Femur (tissue), 1 donor: ENCODE results near the gene ATAD2B.
"Not testable (repeated sequence)": the region's sequence is repeated elsewhere in the genome, so short reads cannot be mapped to it uniquely, and the experiment has no call there.

Experiments used
- DNase-seq: peaks from one replicate; pipeline ENCODE4 v3.0.0-alpha.2; 2017

ATAD2B gene

GRCh38 chr2:23926750-23927571 lies at the start of gene ATAD2B:
TSS of gene ATAD2B (minus strand) at chr2:23927123. CDS start at chr2:23926770, 353 bp downstream.
- DNase-seq: peak; percentile 97

- no peak for DNase-seq
Observed at GRCh38 chr2:23967846-23968245, 40.9 kb upstream of the ATAD2B start.

DNA sequence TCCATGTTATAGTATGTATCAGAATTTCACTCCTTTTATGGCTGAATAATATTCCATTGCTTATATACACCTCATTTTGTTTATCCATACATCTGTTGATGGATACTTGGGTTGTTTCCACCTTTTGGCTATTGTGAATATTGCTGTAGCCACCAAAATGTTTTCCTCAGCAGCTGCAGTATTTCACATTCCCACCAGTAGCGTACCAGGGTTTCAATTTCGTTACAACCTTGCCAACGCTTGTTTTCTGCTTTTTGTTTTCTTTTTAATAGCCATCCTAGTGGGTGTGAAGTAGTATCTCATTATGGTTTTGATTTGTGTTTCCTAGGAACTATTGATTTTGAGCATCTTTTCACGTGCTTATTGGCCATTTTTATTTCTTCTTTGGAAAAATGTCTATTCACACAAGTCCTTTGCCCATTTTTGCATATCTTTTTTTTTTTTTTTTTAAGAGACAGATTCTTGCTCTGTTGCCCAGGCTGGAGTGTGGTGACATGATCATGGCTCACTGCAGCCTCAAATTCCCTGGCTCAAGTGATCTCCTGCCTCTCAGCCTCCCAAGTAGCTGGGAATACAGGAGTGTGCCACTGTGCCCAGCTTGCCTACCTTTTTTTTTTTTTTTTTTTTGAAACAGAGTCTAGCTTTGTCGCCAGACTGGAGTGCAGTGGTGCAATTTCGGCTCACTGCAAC lies 27.5 kb upstream of the ATAD2B start:
- no peak for DNase-seq

DNA sequence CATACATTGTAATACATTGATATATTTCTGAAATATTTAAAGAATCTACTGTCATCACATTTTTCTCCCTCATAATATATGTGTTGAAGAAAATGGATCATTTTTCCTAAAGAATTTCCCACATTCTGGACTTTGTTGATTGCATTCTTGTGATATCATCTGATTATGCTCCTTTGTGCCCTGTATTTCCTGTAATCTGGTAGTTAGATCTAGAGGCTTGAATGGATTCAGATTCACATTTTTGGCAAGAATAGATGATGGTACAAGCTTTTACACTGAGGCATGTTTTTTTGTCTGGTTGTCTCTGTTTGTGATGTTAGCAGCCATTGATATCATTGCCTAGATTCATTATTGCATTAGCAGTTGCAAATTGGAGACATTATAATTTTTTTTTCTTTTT lies 26.7 kb upstream of the ATAD2B start:
- no peak for DNase-seq

DNA sequence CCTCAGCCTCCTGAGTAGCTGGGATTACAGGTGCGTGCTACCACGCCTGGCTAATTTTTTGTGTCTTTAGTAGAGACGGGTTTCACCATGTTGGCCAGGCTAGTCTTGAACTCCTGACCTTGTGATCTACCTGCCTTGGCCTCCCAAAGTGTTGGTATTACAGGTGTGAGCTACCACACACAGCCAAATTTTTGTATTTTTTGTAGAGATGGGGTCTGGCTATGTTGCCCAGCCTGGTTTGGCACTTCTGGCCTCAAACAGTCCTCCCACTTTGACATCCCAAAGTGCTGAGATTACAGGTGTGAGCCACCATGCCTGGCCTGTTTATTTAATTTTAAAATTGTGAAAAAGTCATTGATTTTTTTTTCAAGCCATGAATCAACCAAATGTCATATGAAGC lies 25.6 kb upstream of the ATAD2B start:
- not testable (repeated sequence) for DNase-seq

GRCh38 chr2:23947350-23947749 lies 20.4 kb upstream of the ATAD2B start:
- no peak for DNase-seq

GRCh38 chr2:23944976-23945375 lies 18.1 kb upstream of the ATAD2B start:
- no peak for DNase-seq

DNA sequence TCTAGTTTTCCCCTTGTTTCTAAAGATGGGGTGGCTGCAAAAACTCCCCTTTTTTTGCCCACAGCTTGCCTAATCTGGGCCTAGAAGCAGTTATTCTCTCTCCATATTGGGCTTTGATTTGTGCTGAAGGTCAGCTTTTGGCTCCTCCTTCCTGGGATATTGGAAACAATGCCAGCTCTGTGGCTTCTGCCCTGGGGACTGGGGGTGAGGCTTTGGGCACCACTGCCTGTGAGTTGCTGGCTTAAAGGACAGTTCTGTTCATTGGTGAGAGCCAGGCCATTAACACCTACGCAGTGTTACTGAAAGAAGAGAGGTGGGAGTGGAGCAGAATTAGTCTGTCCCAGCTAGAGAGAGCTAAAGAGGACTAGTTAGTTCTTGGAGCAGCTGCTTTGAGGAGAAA lies 17.6 kb upstream of the ATAD2B start:
- DNase-seq: peak; percentile 44

GRCh38 chr2:23943666-23944065 lies 16.7 kb upstream of the ATAD2B start:
- no peak for DNase-seq

- DNase-seq: no peak
Observed at GRCh38 chr2:23941644-23942043, 14.7 kb upstream of the ATAD2B start.

DNA sequence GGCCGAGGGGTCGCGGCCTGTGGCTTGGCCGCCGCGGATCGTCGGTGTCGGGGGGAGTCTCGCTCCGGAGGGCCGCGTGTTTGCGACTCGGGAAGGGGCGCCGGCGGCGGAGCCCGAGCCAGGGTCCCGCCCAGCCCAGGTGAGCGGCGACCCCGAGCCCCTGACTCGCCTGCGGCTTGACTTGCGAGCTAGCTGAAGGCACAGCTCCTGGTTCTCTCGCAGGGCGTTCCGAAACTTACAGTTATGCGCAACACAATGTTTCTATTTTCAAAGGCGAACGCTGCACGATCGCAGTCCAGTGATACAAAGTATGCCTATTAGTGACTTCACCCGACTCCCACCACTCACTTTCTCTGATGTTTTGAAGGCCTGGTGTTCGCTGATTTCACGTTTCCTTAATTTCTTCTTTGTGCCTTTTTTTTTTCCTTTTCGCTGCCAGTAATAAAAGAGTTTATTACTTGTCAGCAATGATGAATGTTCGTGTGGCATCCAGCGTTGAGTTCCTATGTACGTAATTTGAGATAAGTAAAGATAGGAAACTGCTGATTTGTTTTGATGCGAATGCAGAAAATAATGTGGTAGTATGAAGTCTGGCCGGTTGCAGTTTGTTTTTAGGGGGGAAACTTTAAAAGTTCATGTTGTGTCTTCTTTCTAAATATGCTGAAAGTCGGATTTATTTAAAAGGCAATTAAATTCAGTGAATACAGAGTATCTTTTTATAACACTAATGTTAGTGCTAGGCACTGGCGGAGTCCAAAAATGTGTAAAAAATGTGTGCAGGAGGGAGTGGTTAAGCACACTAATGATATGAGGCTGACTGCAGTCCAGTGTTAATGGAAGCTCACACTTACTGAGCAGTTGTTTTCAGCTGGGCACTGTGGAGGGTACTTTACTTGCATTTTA lies 14.0 kb upstream of the ATAD2B start:
- DNase-seq: no peak

- peak; percentile 88 for DNase-seq
Observed at GRCh38 chr2:23939987-23940717, 13.2 kb upstream of the ATAD2B start, which contains the start of gene UBXN2A. TSS of gene UBXN2A (plus strand) at chr2:23940463. CDS start at chr2:23958315, 17,852 bp downstream.

DNA sequence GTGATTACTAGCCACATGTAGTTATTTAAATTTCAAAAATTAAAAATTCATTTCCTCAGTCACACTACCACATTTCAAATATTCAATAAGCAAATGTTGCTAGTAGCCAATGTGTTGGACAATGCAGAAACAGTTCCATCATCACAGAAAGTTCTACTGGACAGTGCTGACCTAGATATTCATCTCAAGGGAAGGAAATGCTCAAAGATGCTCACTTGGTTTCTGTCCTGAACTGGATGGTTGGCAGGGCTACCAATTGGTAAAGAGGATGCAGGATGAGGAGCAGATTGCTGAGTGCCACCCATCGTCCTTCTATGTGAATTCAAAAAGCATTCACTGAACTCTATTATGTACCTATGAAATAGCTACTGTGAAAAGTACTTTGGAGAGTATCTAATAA lies 7.3 kb upstream of the ATAD2B start:
- DNase-seq: no peak

GRCh38 chr2:23926290-23926749 lies 603 bp downstream of the ATAD2B start:
- DNase-seq: peak; percentile 69

DNA sequence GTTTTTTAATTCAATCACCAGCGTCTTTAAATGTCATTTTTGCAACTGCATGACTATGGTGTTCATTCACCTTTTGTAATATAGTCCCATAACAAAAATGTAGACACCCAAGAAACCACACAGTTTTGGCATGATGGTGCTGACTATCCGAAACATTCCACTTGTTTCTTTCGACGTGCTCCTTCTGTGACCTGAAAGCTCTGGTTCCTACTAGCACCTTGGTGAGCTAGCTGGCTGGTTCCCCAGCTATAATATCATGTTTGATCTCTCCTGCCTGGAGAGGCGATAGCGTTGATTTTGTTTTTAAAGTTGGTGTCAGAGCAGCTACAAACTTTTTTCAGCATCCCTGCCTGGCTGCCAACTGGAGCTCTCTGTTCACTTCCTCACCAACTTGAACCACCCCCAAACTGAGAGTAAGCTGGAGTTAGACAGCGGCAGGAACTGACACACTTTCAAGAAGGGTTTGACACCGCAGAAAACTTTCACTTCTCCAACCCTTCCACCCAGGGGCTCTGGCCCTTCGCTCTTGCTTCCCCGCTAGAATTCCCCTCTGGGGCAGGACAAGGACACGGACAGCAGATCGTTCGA lies 1.1 kb downstream of the ATAD2B start:
- DNase-seq: peak; percentile 76

- no peak for DNase-seq
Observed at GRCh38 chr2:23924589-23925359, 2.1 kb downstream of the ATAD2B start.

DNA sequence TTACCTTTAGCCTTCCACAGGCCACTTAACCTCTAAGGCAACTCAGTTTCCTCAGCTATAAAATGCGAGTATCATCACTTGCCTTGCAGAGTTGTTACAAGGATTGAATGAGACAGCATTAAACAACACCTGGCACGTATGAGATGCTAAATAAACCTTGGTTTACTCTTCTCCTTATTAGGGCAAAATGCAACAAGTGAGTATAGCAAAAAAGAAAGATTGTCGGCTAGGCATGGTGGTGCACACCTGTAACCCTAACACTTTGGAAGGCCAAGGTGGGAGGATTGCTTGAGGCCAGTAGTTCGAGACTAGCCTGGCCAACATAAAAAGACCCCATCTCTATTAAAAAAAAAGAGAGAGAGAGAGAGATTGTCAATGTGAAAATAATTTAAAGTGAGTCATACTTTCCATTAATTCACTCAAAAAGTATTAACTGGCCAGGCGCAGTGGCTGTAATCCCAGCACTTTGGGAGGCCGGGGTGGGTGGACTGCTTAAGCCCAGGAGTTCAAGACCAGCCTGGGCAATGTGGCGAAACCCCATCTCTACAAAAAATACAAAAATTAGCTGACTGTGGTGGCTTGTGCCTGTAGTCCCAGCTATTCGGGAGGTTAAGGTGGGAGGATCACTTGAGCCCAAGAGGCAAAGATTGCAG lies 8.0 kb downstream of the ATAD2B start:
- DNase-seq: no peak

DNA sequence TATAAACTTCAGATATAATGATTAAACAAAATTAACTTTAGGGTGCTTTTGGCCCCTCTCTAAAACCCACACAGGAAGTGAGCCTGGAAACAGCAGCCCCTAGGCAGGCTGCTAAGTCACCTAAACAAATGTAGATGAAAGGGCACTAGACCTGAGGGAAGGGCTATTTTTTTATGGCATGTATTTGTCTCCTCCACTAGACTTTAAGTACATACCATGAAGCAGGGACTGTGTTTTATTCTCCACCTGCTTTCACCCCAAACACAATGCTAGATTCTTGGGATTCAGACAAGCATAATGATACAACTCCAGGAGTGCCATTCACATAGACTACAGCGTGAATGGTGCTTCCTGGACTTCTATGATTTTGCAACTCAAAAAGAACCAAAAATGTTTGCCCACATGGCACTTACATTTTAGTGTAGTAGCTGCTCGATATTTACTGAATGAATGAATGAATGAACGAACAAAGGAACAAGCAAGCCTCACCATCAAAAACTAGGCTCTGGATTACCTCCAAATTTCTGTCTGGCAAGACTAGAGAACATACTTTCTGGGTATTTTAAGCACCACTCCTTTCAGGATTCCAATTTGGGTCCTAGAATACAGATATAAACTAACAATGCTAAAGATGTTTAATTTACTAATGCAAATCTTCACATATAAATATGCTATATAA lies 10.1 kb downstream of the ATAD2B start:
- no peak for DNase-seq

- DNase-seq: no peak
Observed at GRCh38 chr2:23915327-23915726, 11.6 kb downstream of the ATAD2B start.

GRCh38 chr2:23912054-23912453 lies 14.9 kb downstream of the ATAD2B start:
- DNase-seq: no peak
